ENCODE results near the gene GIMAP5.

DNA sequence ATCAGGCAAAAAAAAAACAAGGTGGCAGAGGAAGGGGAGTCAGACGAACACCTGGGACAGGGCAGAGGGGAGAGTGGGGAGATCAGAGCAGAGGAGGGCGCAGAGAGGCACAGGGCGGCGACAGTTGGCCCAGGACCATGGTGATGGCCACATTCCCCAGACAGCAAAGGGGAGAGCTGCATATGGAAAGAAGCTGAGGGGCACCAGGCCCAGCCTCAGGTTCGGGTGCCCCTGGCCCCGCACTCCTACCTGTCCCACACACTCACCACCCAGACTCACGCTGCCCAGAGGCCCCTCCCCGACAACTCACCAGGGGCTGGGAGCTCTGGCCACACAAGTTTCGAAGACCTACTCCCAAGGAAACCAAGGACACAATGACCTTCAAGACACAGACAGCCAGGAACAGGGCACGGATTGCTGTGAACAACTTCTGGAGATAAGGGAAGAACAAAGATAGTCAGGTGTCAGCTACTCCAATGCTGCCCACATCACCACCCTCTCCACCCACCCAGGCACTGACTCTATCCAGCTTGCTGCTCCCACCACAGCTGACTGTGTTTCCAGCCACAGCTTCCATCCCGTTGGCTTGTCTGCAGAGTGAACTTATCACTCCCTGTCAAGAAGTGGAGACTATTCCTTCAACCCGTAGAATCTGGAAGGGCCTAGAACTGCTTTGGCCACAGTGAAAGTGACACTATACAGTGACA, 54.7 kb downstream of the GIMAP5 start:
- TF ChIP-seq, protein P1, sequence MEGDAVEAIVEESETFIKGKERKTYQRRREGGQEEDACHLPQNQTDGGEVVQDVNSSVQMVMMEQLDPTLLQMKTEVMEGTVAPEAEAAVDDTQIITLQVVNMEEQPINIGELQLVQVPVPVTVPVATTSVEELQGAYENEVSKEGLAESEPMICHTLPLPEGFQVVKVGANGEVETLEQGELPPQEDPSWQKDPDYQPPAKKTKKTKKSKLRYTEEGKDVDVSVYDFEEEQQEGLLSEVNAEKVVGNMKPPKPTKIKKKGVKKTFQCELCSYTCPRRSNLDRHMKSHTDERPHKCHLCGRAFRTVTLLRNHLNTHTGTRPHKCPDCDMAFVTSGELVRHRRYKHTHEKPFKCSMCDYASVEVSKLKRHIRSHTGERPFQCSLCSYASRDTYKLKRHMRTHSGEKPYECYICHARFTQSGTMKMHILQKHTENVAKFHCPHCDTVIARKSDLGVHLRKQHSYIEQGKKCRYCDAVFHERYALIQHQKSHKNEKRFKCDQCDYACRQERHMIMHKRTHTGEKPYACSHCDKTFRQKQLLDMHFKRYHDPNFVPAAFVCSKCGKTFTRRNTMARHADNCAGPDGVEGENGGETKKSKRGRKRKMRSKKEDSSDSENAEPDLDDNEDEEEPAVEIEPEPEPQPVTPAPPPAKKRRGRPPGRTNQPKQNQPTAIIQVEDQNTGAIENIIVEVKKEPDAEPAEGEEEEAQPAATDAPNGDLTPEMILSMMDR (IDR thresholded peaks at IDR 0.05) = no peak
- TF ChIP-seq ZFX (IDR thresholded peaks at IDR 0.05; ENCODE audit: borderline replicate concordance) = no peak

All from 22Rv1 (cell line).